Esophagus muscularis mucosa (tissue), 4 donors: Measurements from ENCODE around the gene FBXO10. TPM values are rescaled to one million over a fixed set of nuclear protein-coding genes. Genes with fewer than 3 reads are reported as not detected.

ENCODE experiments used
- DNase-seq: peaks from one replicate; pipeline ENCODE4 v3.0.0-alpha.2; 2017; ENCODE audit errors: extremely low spot score
- H3K27ac ChIP-seq, 4 donors: fragments of 200-600 bp; sonication (generic); replicated peaks in 1 of 4; 1 replicate in 3 of 4; 2 replicates in 1 of 4; pipeline ENCODE4 v1.5.1; 2016 to 2019; ENCODE audit warnings: mild to moderate bottlenecking in 1 of 4
- H3K27me3 ChIP-seq, 4 donors: fragments of 200-600 bp; sonication (generic); one replicate each; pipeline versions ENCODE4 v1.5.1 to v1.6.0; 2016 to 2019
- H3K36me3 ChIP-seq, 4 donors: fragments of 200-600 bp; sonication (generic); one replicate each; pipeline ENCODE4 v1.5.1; 2016 to 2019
- H3K4me1 ChIP-seq, 4 donors: fragments of 200-600 bp; sonication (generic); one replicate each; pipeline ENCODE4 v1.5.1; 2016 to 2019
- H3K4me3 ChIP-seq, 4 donors: fragments of 200-600 bp; sonication (generic); 1 replicate in 2 of 4; 2 replicates in 2 of 4; pipeline ENCODE4 v1.5.1; 2016 to 2019; ENCODE audit warnings: mild to moderate bottlenecking in 4 of 4, moderate library complexity in 1 of 4
- H3K9me3 ChIP-seq, 4 donors: fragments of 200-600 bp; sonication (generic); 1 replicate in 3 of 4; 2 replicates in 1 of 4; pipeline ENCODE4 v1.5.1; 2016 to 2019
- EP300 ChIP-seq: sonication (generic); formaldehyde crosslinking; IDR thresholded peaks from one replicate; pipeline ENCODE4 v1.6.1; 2017; ENCODE audit warnings: antibody characterized with exemption
- POLR2A ChIP-seq: fragments of 450-650 bp; IDR thresholded peaks from one replicate; pipeline ENCODE4 v1.6.1; 2017; ENCODE audit warnings: antibody characterized with exemption, moderate library complexity, mild to moderate bottlenecking, low read depth
- POLR2AphosphoS5 ChIP-seq, 2 donors: sonication (generic); formaldehyde crosslinking; IDR thresholded peaks; one replicate each; pipeline ENCODE4 v1.6.1; 2017; ENCODE audit warnings: antibody characterized with exemption in 2 of 2
- WGBS: methylation state at CpG from one replicate; pipeline ENCODE4 v1.1.5; 2018; 5-methylcytosine and 5-hydroxymethylcytosine counted together
- intact Hi-C: fragments of 100-400 bp; cut with DNase I; formaldehyde crosslinking; loops from one replicate; pipeline ENCODE4 v1.15.1; 2023
- total RNA-seq, 4 donors: library from RNA; depleted of rRNA; stranded (reverse); fragments of >200 nt; gene quantifications; one replicate each; pipeline versions ENCODE4 v1.1.0 to v1.2.1, GENCODE V29; 2016
- TF ChIP-seq, protein P1 (sequence below), 3 experiments: fragments of 200-600 bp in 2 of 3; fragments of 450-650 bp in 1 of 3; sonication (generic) in 2 of 3; IDR thresholded peaks; one replicate each; pipeline ENCODE4 v1.5.1; 2017 to 2019; ENCODE audit warnings: antibody characterized with exemption in 3 of 3, mild to moderate bottlenecking in 2 of 3, moderate library complexity in 1 of 3

FBXO10 gene
- total RNA-seq, 4 donors from 2014 or later, result 5.5 to 11.2 (median 9.0) TPM

DNA sequence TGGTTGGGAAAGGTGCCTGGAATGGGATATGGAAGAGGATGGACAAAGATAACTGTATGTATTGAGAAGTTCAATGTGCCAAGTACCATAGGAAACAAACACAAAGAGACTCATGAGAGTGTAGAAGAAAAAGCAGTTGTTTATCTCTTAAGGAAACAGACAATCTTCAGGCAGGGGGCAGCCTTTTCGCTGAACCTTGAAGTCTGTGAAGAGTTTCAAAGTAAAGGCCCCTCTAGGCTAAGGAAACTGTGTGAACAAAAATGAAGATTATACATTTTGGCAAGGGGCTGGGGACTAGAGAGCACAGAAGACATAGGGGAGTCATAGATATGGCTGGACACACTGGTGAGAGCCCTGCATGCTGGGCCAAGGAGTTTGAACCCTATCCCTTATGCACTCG lies 47.1 kb upstream of the FBXO10 start:
- Histone ChIP-seq H3K36me3 (no peaks in the 10 kb centered on the region), H3K9me3 (no peaks in the 10 kb centered on the region), H3K4me3 (no peak overlapping the region), H3K27ac (no peak overlapping the region), H3K4me1 (no peaks in the 10 kb centered on the region), H3K27me3 (peaks cover 0 to 6% (median 0%) of the 10 kb centered on the region in 4 donors)
- no peak for TF ChIP-seq EP300
- TF ChIP-seq, protein P1, sequence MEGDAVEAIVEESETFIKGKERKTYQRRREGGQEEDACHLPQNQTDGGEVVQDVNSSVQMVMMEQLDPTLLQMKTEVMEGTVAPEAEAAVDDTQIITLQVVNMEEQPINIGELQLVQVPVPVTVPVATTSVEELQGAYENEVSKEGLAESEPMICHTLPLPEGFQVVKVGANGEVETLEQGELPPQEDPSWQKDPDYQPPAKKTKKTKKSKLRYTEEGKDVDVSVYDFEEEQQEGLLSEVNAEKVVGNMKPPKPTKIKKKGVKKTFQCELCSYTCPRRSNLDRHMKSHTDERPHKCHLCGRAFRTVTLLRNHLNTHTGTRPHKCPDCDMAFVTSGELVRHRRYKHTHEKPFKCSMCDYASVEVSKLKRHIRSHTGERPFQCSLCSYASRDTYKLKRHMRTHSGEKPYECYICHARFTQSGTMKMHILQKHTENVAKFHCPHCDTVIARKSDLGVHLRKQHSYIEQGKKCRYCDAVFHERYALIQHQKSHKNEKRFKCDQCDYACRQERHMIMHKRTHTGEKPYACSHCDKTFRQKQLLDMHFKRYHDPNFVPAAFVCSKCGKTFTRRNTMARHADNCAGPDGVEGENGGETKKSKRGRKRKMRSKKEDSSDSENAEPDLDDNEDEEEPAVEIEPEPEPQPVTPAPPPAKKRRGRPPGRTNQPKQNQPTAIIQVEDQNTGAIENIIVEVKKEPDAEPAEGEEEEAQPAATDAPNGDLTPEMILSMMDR (IDR thresholded peaks at IDR 0.05), result no peak
- no peak for TF ChIP-seq POLR2AphosphoS5 (IDR thresholded peaks at IDR 0.05)
- TF ChIP-seq POLR2A, result no peak
- no peak for DNase-seq
- intact Hi-C loops, result loop anchor here (5.0 kb wide), 1 partner anchor 114 kb away; no protein-coding TSS in a partner anchor
- WGBS, result 88% methylated on average over 2 of the region's 2 CpGs

DNA sequence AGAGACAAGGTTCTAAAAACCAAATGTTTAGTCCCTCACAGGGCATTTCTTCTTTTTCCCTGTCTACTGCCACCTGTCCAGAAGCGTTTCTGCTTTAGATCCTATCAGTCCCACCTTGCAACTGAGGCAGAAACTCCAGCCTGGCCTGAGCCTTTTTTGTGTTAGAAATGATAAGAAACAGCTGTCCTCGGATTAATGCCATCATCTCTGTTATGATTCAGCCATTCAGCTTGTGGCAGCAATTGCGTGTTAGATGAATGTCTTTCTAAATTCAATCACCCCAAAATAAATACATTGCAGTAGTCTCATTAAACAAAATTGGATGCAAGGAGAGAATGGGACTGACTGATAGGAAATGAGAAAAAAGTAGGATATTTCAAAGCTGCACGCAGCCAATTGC lies 46.3 kb upstream of the FBXO10 start:
- no peak overlapping the region for H3K4me3 ChIP-seq
- intact Hi-C loops, result loop anchor here (5.0 kb wide), 1 partner anchor 115 kb away; no protein-coding TSS in a partner anchor
- DNase-seq, result no peak
- 48% methylated on average over 4 of the region's 4 CpGs for WGBS
- no peaks in the 10 kb centered on the region for H3K9me3 ChIP-seq
- H3K36me3 ChIP-seq, result no peaks in the 10 kb centered on the region
- peaks cover 0 to 6% (median 0%) of the 10 kb centered on the region in 4 donors for H3K27me3 ChIP-seq
- H3K27ac ChIP-seq, result no peak overlapping the region
- TF ChIP-seq, protein P1 (IDR thresholded peaks at IDR 0.05), result no peak
- TF ChIP-seq POLR2A (no peak), EP300 (no peak), POLR2AphosphoS5 (IDR thresholded peaks at IDR 0.05) (no peak)
- no peaks in the 10 kb centered on the region for H3K4me1 ChIP-seq

DNA sequence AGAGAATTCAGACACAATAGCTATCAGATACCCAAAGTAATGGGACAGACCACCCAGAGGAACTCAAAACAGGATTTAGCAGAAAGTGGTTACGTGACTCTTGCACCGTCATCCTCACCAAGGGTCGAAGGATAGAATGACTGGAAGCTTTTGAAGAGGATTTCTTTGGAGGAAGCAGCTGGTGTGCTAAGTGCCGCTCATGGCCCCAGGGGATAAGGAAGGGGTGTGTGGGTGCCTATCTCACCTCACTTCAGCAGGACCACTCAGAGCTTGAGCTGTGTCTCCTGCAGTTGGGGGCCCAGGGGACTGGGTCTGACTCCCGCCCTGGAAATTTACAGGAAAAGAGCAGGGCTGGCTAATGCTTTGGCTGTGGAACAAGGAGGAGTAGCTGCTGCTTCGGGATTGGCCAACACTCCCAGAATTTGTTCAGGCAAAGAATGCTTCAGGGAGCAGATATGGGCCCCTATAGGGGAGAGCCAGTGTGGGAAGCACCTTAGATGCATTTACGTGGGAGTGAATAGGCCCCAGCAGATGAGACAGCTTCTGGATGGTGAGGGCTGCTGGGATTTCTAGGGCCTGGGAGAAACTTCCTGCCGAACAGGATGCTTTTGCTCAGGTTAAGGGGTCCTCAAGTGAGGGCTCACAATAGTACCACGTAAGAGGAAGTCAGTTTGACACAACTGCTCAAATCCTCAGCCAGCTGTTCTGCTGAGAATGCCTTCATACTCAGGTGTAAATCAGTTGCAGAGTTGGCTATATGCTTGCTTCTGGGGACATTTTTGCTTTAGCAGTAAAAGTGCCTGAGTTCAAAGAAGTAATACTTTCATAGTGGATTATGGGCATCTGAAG lies 45.3 kb upstream of the FBXO10 start:
- Histone ChIP-seq H3K36me3 (no peaks in the 10 kb centered on the region), H3K4me1 (no peaks in the 10 kb centered on the region), H3K27me3 (peaks cover 0 to 6% (median 0%) of the 10 kb centered on the region in 4 donors), H3K4me3 (no peak overlapping the region), H3K27ac (no peak overlapping the region), H3K9me3 (no peaks in the 10 kb centered on the region)
- DNase-seq, result no peak
- TF ChIP-seq POLR2A, result no peak
- TF ChIP-seq POLR2AphosphoS5 (IDR thresholded peaks at IDR 0.05), result no peak
- WGBS, result 59% methylated on average over 9 of the region's 9 CpGs
- intact Hi-C loops, result loop anchor here (5.0 kb wide), 1 partner anchor 116 kb away; no protein-coding TSS in a partner anchor

DNA sequence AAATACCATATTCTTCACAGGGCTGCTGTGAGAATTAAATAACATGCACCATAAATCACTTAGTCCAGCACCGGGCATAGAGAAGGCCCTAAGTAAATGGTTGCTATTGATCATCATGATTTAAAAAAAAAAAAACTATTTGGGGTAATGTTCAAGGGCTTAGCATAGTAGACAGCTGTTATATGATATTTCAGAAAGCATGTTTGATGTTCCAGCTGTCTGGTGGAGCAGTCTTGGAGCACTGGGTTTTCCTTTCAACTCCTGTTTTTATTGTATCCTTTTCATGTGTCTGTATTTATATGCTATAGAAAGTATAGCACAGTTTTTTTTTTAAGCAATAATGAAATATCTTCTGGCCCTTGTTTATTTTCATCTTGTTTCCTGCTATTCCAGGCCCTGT lies 44.2 kb upstream of the FBXO10 start:
- Histone ChIP-seq H3K27me3 (peaks cover 0 to 3% (median 0%) of the 10 kb centered on the region in 4 donors), H3K36me3 (no peaks in the 10 kb centered on the region), H3K27ac (no peak overlapping the region), H3K4me3 (no peak overlapping the region), H3K4me1 (no peaks in the 10 kb centered on the region), H3K9me3 (no peaks in the 10 kb centered on the region)
- DNase-seq, result no peak
- intact Hi-C loops, result loop anchor here (5.0 kb wide), 1 partner anchor 117 kb away; no protein-coding TSS in a partner anchor
- no peak for TF ChIP-seq EP300
- TF ChIP-seq POLR2A, result no peak
- TF ChIP-seq, protein P1 (IDR thresholded peaks at IDR 0.05), result no peak
- no peak for TF ChIP-seq POLR2AphosphoS5 (IDR thresholded peaks at IDR 0.05)
- WGBS, result 81% methylated on average over 1 of the region's 1 CpG

- peaks cover 0 to 3% (median 0%) of the 10 kb centered on the region in 4 donors for H3K27me3 ChIP-seq
- no peaks in the 10 kb centered on the region for H3K4me1 ChIP-seq
- no peak overlapping the region for H3K4me3 ChIP-seq
- 83% methylated on average over 3 of the region's 3 CpGs for WGBS
- H3K9me3 ChIP-seq, result no peaks in the 10 kb centered on the region
- no peak overlapping the region for H3K27ac ChIP-seq
- TF ChIP-seq, protein P1 (IDR thresholded peaks at IDR 0.05), result no peak
- no peaks in the 10 kb centered on the region for H3K36me3 ChIP-seq
- intact Hi-C loops, result loop anchor here (5.0 kb wide), 1 partner anchor 117 kb away; no protein-coding TSS in a partner anchor
- DNase-seq, result no peak
Observed at GRCh38 chr9:37619806-37620205, 43.6 kb upstream of the FBXO10 start.
